Keratinocyte (primary cell): ENCODE data around the gene ATG10.

ENCODE experiments used
- CTCF ChIP-seq, 3 experiments: IDR thresholded peaks in 1 of 3; conservative IDR thresholded peaks in 1 of 3; optimal IDR thresholded peaks in 1 of 3; 2 replicates in 2 of 3; 3 replicates in 1 of 3; pipeline versions ENCODE3 to v1.5.1; 2011; ENCODE audit warnings: low read length in 3 of 3, mild to moderate bottlenecking in 3 of 3, moderate library complexity in 2 of 3, control low read depth in 1 of 3, inconsistent platforms in 1 of 3; ENCODE audit not compliant: insufficient read depth in 2 of 3; ENCODE audit errors: extremely low read depth in 1 of 3
- EZH2 ChIP-seq: IDR thresholded peaks from one replicate; pipeline ENCODE4 v1.6.1; 2012; ENCODE audit warnings: inconsistent platforms, mild to moderate bottlenecking, low read length, moderate library complexity

GRCh38 chr5:81986126-81986525, 14.3 kb downstream of the ATG10 start:
- TF ChIP-seq CTCF (optimal IDR thresholded peaks at IDR 0.05 in 1 of 3, IDR thresholded peaks at IDR 0.05 in 1 of 3, conservative IDR thresholded peaks at IDR 0.05 in 1 of 3; ENCODE audit: extremely low read depth in 1 of 3, insufficient read depth in 2 of 3, low read length in 3 of 3) (no peak), EZH2 (no peak)
